Measurements from ENCODE around the gene PITPNC1. TPM values are rescaled to one million over a fixed set of nuclear protein-coding genes. Genes with fewer than 3 reads are reported as not detected.

The PITPNC1 gene
- polyA plus RNA-seq, 1 donor from 2014 or later = 18.8 TPM

DNA sequence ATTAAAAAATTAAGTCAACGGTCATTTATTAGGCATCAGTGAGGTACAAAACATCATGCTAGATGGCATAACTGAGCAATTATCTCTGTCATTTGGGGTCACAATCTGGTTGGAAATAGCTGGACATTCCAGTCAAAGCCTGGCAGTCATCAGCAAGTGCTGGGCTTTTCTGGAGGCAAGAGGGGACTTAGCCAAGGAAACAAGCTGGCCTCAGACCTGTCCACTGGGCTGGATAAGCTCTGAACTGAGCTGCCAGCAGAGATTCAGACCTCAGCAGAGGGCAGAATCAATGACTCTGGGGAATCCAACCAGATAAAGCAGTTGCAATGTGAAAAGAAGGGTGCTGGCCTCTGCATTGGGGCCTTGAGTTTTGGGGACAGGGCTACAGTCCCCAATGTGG is 178.8 kb downstream of the PITPNC1 start:
- Histone ChIP-seq H3K27me3 (ENCODE audit: insufficient read depth, low read depth, low read length) (no peaks in the 10 kb centered on the region), H3K9me3 (ENCODE audit: low read length) (peaks cover 3% of the 10 kb centered on the region), H3K27ac (ENCODE audit: low read length) (no peak overlapping the region), H3K4me2 (ENCODE audit: low read length) (no peak overlapping the region), H4K20me1 (ENCODE audit: insufficient read depth) (no peaks in the 10 kb centered on the region), H2AFZ (ENCODE audit: low read depth, low read length) (no peak overlapping the region), H3F3A (ENCODE audit: insufficient read depth, low read length, poor library complexity, severe bottlenecking) (no peaks in the 10 kb centered on the region), H3K79me2 (replicated peaks; ENCODE audit: insufficient read depth, low read length) (no peaks in the 10 kb centered on the region), H3K36me3 (ENCODE audit: insufficient read depth, low read length) (no peaks in the 10 kb centered on the region), H3K9ac (ENCODE audit: low read length) (no peak overlapping the region), H3K9me2 (ENCODE audit: insufficient read depth, low read length) (no peaks in the 10 kb centered on the region), H3K4me3 (ENCODE audit: low read length) (no peak overlapping the region)
- TF ChIP-seq REST (IDR thresholded peaks at IDR 0.05; ENCODE audit: borderline replicate concordance) (no peak), EP300 (conservative IDR thresholded peaks at IDR 0.05; ENCODE audit: poor library complexity, severe bottlenecking) (no peak), RAD21 (conservative IDR thresholded peaks at IDR 0.05) (no peak), CTCF (IDR thresholded peaks at IDR 0.05; ENCODE audit: poor library complexity, severe bottlenecking) (no peak), TAF1 (IDR thresholded peaks at IDR 0.05; ENCODE audit: low read depth) (no peak), MXI1 (conservative IDR thresholded peaks at IDR 0.05; ENCODE audit: poor library complexity, severe bottlenecking) (no peak)

DNA sequence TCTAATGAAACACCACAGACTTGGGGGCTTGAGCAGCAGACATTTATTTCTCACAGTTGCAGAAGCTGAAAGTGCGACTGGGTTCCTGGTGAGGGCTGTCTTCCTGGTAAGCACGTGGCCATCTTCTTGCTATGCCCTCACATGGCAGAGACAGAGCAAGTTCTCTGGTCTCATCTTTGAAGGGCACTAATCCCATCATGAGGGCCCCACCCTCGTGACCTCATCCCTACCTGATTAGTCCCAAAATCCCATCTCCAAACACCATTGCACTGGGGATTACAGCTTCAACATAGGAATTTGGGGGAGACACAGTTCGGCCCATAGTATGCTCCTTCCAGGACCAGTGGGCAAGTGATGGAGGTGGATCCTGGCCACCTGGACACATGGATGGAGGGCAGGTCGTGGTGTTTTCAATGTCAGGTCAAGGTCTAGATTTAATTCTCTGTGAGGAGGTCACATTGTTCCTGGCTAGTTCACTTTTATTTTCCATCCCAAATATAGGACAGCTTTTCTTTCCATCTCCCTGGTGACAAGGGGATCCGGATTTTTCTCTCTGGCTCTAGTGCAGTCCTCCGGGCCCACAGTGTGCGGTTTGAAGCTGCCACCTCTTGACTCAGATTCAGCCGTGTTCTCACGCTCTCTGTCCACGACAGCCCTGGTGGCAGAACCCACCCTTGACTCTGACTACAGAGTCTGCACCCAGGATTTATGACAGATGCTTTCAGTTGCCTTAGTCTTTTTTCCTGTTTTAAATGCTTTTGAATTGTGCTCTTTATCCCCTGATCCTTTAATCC is 180.2 kb downstream of the PITPNC1 start:
- Histone ChIP-seq H3K9ac (ENCODE audit: low read length) (no peak overlapping the region), H4K20me1 (ENCODE audit: insufficient read depth) (no peaks in the 10 kb centered on the region)
- TF ChIP-seq REST (IDR thresholded peaks at IDR 0.05; ENCODE audit: borderline replicate concordance) (no peak), RAD21 (conservative IDR thresholded peaks at IDR 0.05) (no peak), EZH2 (IDR thresholded peaks at IDR 0.05; ENCODE audit: borderline replicate concordance, insufficient read depth, low read length, poor library complexity, severe bottlenecking) (no peak)

More for the DNA sequence above, 180.2 kb downstream of the PITPNC1 start:
- no peak overlapping the region for H3K4me2 ChIP-seq (ENCODE audit: low read length)
- H3F3A ChIP-seq (ENCODE audit: insufficient read depth, low read length, poor library complexity, severe bottlenecking) = no peaks in the 10 kb centered on the region
- H3K27me3 ChIP-seq (ENCODE audit: insufficient read depth, low read depth, low read length) = no peaks in the 10 kb centered on the region
- no peak overlapping the region for H3K4me3 ChIP-seq (ENCODE audit: low read length)
- H3K79me2 ChIP-seq (replicated peaks; ENCODE audit: insufficient read depth, low read length) = no peaks in the 10 kb centered on the region
- no peaks in the 10 kb centered on the region for H3K36me3 ChIP-seq (ENCODE audit: insufficient read depth, low read length)
- H3K27ac ChIP-seq (ENCODE audit: low read length) = no peak overlapping the region
- peaks cover 3% of the 10 kb centered on the region for H3K9me3 ChIP-seq (ENCODE audit: low read length)
- no peaks in the 10 kb centered on the region for H3K9me2 ChIP-seq (ENCODE audit: insufficient read depth, low read length)
- H2AFZ ChIP-seq (ENCODE audit: low read depth, low read length) = no peak overlapping the region

Measured in neural cell (in vitro differentiated cells).